A673 (cell line): ENCODE results near the gene GLI3.

ENCODE experiments used
- CTCF ChIP-seq: fragments of 300-800, 200-600 bp; sonication (generic); conservative IDR thresholded peaks from 2 replicates; pipeline ENCODE4 v1.5.1; 2017; ENCODE audit warnings: low read depth, mild to moderate bottlenecking, antibody characterized with exemption, low read length, moderate library complexity, mixed read lengths
- EZH2 ChIP-seq: fragments of 200-600 bp; sonication (generic); IDR thresholded peaks from 2 replicates; pipeline ENCODE4 v1.6.1; 2017; ENCODE audit warnings: borderline replicate concordance, low read depth, mild to moderate bottlenecking, mixed read lengths, antibody characterized with exemption, low read length; ENCODE audit not compliant: poor library complexity, severe bottlenecking

GRCh38 chr7:41972270-41972669 lies 264.7 kb downstream of the GLI3 start:
- no peak for TF ChIP-seq CTCF
- TF ChIP-seq EZH2 = no peak
